Measurements from ENCODE around the gene SYAP1. TPM values are rescaled to one million over a fixed set of nuclear protein-coding genes. Genes with fewer than 3 reads are reported as not detected.

Gene SYAP1
- total and polyA plus RNA-seq, 10 of the 15 experiments (the other 5 are each of a cell fraction or from before 2014, with no cell fraction given) = 5.9 to 29.9 (median 16.2) TPM

DNA sequence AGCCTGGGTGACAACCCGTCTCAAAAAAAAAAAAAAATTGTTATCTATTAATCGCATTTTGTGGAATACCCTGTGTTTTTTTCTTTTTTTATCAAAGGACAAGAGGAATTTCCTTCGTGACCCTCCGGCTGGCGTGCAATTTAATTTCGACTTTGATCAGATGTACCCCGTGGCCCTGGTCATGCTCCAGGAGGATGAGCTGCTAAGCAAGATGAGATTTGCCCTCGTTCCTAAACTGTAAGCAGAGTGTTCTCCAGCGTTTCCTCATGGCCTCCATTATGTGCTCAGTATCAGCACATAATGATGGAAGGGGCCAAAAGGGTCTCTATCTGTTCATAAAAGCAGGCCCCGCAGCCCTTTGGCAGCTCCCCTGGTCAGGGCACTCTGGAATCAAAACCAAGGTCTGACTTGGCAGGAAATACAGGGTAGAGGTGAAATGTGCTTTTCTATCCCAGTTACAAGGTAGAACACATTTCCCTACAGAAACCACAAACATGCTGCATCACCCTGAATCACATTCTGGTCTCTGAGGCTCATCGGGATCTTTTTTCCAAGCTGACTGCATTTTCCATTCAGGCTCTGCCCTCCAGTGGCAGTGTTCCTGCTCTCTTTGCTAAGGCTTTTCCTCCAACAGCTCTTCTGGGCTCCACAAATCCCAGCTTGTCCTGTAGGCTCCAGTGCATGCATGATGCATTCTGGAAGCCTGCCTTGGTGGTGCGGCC is 24.4 kb downstream of the SYAP1 start:
- no peak for DNase-seq (ENCODE audit: low read depth, low spot score)
- H3K27me3 ChIP-seq (replicated peaks in 1 of 2; ENCODE audit: control insufficient read depth in 2 of 2, insufficient read depth in 2 of 2, low read length in 1 of 2) = no peaks in the 10 kb centered on the region
- FAIRE-seq = no peak
- SMC1A ChIA-PET (ENCODE audit: uncharacterized antibody, unreplicated experiment) = no interaction called here
- H3K36me3 ChIP-seq (ENCODE audit: control insufficient read depth in 2 of 2, insufficient read depth in 2 of 2, low read length in 1 of 2) = peaks cover 7 to 14% of the 10 kb centered on the region in 2 experiments; a peak in 3 of 4 replicates
- CTCF ChIA-PET = no interaction called here
- H3K9ac ChIP-seq (ENCODE audit: control insufficient read depth, insufficient read depth, low read length) = no peak overlapping the region
- RAD21 ChIA-PET (ENCODE audit: unreplicated experiment) = no interaction called here
- H3K4me2 ChIP-seq (ENCODE audit: control insufficient read depth, insufficient read depth) = no peak overlapping the region
- POLR2A ChIA-PET = no interaction called here
- H3K79me2 ChIP-seq (ENCODE audit: control insufficient read depth, insufficient read depth, low read length) = no peaks in the 10 kb centered on the region
- no peaks in the 10 kb centered on the region for H3K9me3 ChIP-seq (replicated peaks; ENCODE audit: control insufficient read depth, insufficient read depth, low read length)
- no peak overlapping the region for H3K27ac ChIP-seq (ENCODE audit: control insufficient read depth, insufficient read depth)
- BruUV-seq (replicated peaks) = no TSS peak
- no peak overlapping the region for H3K4me3 ChIP-seq
- ATAC-seq = no peak
- intact Hi-C loops (cut with micrococcal nuclease; ENCODE audit: unreplicated experiment) = no loop called here
- no peaks in the 10 kb centered on the region; the same call in 1 of the 2 replicates for H4K20me1 ChIP-seq (ENCODE audit: control insufficient read depth, insufficient read depth)
- H2AFZ ChIP-seq (ENCODE audit: control insufficient read depth, low read depth, low read length) = no peak overlapping the region
- no peaks in the 10 kb centered on the region for H3K4me1 ChIP-seq (ENCODE audit: control insufficient read depth, insufficient read depth, low read length)
- 97% methylated on average over 11 of the region's 12 CpGs for WGBS (ENCODE audit: insufficient coverage, insufficient replicate concordance, low lambda C conversion rate, missing lambda C conversion rate)
- in situ Hi-C loops (cut with MboI) = no loop called here
- TF ChIP-seq, protein P1, sequence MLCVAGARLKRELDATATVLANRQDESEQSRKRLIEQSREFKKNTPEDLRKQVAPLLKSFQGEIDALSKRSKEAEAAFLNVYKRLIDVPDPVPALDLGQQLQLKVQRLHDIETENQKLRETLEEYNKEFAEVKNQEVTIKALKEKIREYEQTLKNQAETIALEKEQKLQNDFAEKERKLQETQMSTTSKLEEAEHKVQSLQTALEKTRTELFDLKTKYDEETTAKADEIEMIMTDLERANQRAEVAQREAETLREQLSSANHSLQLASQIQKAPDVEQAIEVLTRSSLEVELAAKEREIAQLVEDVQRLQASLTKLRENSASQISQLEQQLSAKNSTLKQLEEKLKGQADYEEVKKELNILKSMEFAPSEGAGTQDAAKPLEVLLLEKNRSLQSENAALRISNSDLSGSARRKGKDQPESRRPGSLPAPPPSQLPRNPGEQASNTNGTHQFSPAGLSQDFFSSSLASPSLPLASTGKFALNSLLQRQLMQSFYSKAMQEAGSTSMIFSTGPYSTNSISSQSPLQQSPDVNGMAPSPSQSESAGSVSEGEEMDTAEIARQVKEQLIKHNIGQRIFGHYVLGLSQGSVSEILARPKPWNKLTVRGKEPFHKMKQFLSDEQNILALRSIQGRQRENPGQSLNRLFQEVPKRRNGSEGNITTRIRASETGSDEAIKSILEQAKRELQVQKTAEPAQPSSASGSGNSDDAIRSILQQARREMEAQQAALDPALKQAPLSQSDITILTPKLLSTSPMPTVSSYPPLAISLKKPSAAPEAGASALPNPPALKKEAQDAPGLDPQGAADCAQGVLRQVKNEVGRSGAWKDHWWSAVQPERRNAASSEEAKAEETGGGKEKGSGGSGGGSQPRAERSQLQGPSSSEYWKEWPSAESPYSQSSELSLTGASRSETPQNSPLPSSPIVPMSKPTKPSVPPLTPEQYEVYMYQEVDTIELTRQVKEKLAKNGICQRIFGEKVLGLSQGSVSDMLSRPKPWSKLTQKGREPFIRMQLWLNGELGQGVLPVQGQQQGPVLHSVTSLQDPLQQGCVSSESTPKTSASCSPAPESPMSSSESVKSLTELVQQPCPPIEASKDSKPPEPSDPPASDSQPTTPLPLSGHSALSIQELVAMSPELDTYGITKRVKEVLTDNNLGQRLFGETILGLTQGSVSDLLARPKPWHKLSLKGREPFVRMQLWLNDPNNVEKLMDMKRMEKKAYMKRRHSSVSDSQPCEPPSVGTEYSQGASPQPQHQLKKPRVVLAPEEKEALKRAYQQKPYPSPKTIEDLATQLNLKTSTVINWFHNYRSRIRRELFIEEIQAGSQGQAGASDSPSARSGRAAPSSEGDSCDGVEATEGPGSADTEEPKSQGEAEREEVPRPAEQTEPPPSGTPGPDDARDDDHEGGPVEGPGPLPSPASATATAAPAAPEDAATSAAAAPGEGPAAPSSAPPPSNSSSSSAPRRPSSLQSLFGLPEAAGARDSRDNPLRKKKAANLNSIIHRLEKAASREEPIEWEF (IDR thresholded peaks at IDR 0.05; ENCODE audit: insufficient replicate concordance, low read depth, low read length) = no peak
- no peak for TF ChIP-seq CHD2 (IDR thresholded peaks at IDR 0.05; ENCODE audit: borderline replicate concordance, low read depth, low read length)
- TF ChIP-seq, protein P2, sequence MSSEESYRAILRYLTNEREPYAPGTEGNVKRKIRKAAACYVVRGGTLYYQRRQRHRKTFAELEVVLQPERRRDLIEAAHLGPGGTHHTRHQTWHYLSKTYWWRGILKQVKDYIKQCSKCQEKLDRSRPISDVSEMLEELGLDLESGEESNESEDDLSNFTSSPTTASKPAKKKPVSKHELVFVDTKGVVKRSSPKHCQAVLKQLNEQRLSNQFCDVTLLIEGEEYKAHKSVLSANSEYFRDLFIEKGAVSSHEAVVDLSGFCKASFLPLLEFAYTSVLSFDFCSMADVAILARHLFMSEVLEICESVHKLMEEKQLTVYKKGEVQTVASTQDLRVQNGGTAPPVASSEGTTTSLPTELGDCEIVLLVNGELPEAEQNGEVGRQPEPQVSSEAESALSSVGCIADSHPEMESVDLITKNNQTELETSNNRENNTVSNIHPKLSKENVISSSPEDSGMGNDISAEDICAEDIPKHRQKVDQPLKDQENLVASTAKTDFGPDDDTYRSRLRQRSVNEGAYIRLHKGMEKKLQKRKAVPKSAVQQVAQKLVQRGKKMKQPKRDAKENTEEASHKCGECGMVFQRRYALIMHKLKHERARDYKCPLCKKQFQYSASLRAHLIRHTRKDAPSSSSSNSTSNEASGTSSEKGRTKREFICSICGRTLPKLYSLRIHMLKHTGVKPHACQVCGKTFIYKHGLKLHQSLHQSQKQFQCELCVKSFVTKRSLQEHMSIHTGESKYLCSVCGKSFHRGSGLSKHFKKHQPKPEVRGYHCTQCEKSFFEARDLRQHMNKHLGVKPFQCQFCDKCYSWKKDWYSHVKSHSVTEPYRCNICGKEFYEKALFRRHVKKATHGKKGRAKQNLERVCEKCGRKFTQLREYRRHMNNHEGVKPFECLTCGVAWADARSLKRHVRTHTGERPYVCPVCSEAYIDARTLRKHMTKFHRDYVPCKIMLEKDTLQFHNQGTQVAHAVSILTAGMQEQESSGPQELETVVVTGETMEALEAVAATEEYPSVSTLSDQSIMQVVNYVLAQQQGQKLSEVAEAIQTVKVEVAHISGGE (CRISPR knock-in tag; IDR thresholded peaks at IDR 0.05) = no peak
- TF ChIP-seq SUPT20H (IDR thresholded peaks at IDR 0.05; ENCODE audit: borderline replicate concordance, control insufficient read depth, low read depth, low read length) = no peak
- TF ChIP-seq, protein P3, sequence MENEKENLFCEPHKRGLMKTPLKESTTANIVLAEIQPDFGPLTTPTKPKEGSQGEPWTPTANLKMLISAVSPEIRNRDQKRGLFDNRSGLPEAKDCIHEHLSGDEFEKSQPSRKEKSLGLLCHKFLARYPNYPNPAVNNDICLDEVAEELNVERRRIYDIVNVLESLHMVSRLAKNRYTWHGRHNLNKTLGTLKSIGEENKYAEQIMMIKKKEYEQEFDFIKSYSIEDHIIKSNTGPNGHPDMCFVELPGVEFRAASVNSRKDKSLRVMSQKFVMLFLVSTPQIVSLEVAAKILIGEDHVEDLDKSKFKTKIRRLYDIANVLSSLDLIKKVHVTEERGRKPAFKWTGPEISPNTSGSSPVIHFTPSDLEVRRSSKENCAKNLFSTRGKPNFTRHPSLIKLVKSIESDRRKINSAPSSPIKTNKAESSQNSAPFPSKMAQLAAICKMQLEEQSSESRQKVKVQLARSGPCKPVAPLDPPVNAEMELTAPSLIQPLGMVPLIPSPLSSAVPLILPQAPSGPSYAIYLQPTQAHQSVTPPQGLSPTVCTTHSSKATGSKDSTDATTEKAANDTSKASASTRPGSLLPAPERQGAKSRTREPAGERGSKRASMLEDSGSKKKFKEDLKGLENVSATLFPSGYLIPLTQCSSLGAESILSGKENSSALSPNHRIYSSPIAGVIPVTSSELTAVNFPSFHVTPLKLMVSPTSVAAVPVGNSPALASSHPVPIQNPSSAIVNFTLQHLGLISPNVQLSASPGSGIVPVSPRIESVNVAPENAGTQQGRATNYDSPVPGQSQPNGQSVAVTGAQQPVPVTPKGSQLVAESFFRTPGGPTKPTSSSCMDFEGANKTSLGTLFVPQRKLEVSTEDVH (IDR thresholded peaks at IDR 0.05; ENCODE audit: low read depth, partially characterized antibody) = no peak
- TF ChIP-seq ZBED1 (IDR thresholded peaks at IDR 0.05; ENCODE audit: borderline replicate concordance) = no peak
